Measurements from ENCODE around the gene CTDP1.

CTDP1 gene

GRCh38 chr18:79785831-79786230, 106.2 kb downstream of the CTDP1 start:
- no peaks in the 10 kb centered on the region for H3K79me2 ChIP-seq (ENCODE audit: low read length)
- H3K27me3 ChIP-seq (replicated peaks; ENCODE audit: insufficient read depth, low read length), result no peaks in the 10 kb centered on the region
- H3K4me2 ChIP-seq (ENCODE audit: low read depth, low read length), result no peak overlapping the region
- H3K9ac ChIP-seq (ENCODE audit: low read length), result no peak overlapping the region
- no peaks in the 10 kb centered on the region for H3K36me3 ChIP-seq (replicated peaks; ENCODE audit: insufficient read depth, low read length)
- no peak overlapping the region for H2AFZ ChIP-seq (ENCODE audit: low read length)
- no peaks in the 10 kb centered on the region for H3K9me3 ChIP-seq (replicated peaks; ENCODE audit: insufficient read depth, low read length)
- no peak for DNase-seq
- H3K4me3 ChIP-seq (ENCODE audit: low read length), result no peak overlapping the region
- H3K9me2 ChIP-seq (replicated peaks; ENCODE audit: insufficient read depth, low read length), result no peaks in the 10 kb centered on the region
- no peaks in the 10 kb centered on the region for H3F3A ChIP-seq (ENCODE audit: insufficient read depth, low read length)
- H4K20me1 ChIP-seq (ENCODE audit: insufficient read depth, low read length), result no peaks in the 10 kb centered on the region
- no peak for TF ChIP-seq CTCF (IDR thresholded peaks at IDR 0.05; ENCODE audit: low read length)
- no peak for TF ChIP-seq EZH2 (optimal IDR thresholded peaks at IDR 0.05; ENCODE audit: low read depth, low read length)
- no peak overlapping the region for H3K27ac ChIP-seq (ENCODE audit: low read length)
- no peaks in the 10 kb centered on the region for H3K4me1 ChIP-seq (ENCODE audit: low read length)

- no peak overlapping the region for H3K9ac ChIP-seq (ENCODE audit: low read length)
- H3F3A ChIP-seq (ENCODE audit: insufficient read depth, low read length), result no peaks in the 10 kb centered on the region
- H3K36me3 ChIP-seq (replicated peaks; ENCODE audit: insufficient read depth, low read length), result no peaks in the 10 kb centered on the region
- no peaks in the 10 kb centered on the region for H3K9me3 ChIP-seq (replicated peaks; ENCODE audit: insufficient read depth, low read length)
- no peak overlapping the region for H2AFZ ChIP-seq (ENCODE audit: low read length)
- no peak overlapping the region for H3K4me3 ChIP-seq (ENCODE audit: low read length)
- no peak for TF ChIP-seq EZH2phosphoT487 (IDR thresholded peaks at IDR 0.05; ENCODE audit: low read length)
- H3K4me2 ChIP-seq (ENCODE audit: low read depth, low read length), result no peak overlapping the region
- no peaks in the 10 kb centered on the region for H3K27me3 ChIP-seq (replicated peaks; ENCODE audit: insufficient read depth, low read length)
- H4K20me1 ChIP-seq (ENCODE audit: insufficient read depth, low read length), result no peaks in the 10 kb centered on the region
- DNase-seq, result no peak
- H3K79me2 ChIP-seq (ENCODE audit: low read length), result no peaks in the 10 kb centered on the region
- no peak overlapping the region for H3K27ac ChIP-seq (ENCODE audit: low read length)
- H3K4me1 ChIP-seq (ENCODE audit: low read length), result no peaks in the 10 kb centered on the region
- no peaks in the 10 kb centered on the region for H3K9me2 ChIP-seq (replicated peaks; ENCODE audit: insufficient read depth, low read length)
Observed at GRCh38 chr18:79786304-79786703, 106.7 kb downstream of the CTDP1 start.

- Histone ChIP-seq H3K79me2 (ENCODE audit: low read length) (no peaks in the 10 kb centered on the region), H3K27ac (ENCODE audit: low read length) (no peak overlapping the region), H3K4me3 (ENCODE audit: low read length) (no peak overlapping the region), H2AFZ (ENCODE audit: low read length) (no peak overlapping the region), H3K27me3 (replicated peaks; ENCODE audit: insufficient read depth, low read length) (no peaks in the 10 kb centered on the region), H3K4me2 (ENCODE audit: low read depth, low read length) (no peak overlapping the region), H3K4me1 (ENCODE audit: low read length) (no peaks in the 10 kb centered on the region), H3K9me3 (replicated peaks; ENCODE audit: insufficient read depth, low read length) (no peaks in the 10 kb centered on the region), H3K9me2 (replicated peaks; ENCODE audit: insufficient read depth, low read length) (no peaks in the 10 kb centered on the region), H3F3A (ENCODE audit: insufficient read depth, low read length) (no peaks in the 10 kb centered on the region), H4K20me1 (ENCODE audit: insufficient read depth, low read length) (no peaks in the 10 kb centered on the region), H3K36me3 (replicated peaks; ENCODE audit: insufficient read depth, low read length) (no peaks in the 10 kb centered on the region), H3K9ac (ENCODE audit: low read length) (no peak overlapping the region)
- DNase-seq, result no peak
- TF ChIP-seq EZH2 (optimal IDR thresholded peaks at IDR 0.05; ENCODE audit: low read depth, low read length) (no peak), CTCF (IDR thresholded peaks at IDR 0.05; ENCODE audit: low read length) (no peak), EZH2phosphoT487 (IDR thresholded peaks at IDR 0.05; ENCODE audit: low read length) (no peak)
Observed at GRCh38 chr18:79786786-79787526, 107.4 kb downstream of the CTDP1 start.

GRCh38 chr18:79787527-79787864, 107.9 kb downstream of the CTDP1 start:
- Histone ChIP-seq H3F3A (ENCODE audit: insufficient read depth, low read length) (no peaks in the 10 kb centered on the region), H3K9me2 (replicated peaks; ENCODE audit: insufficient read depth, low read length) (no peaks in the 10 kb centered on the region), H3K27ac (ENCODE audit: low read length) (no peak overlapping the region), H4K20me1 (ENCODE audit: insufficient read depth, low read length) (no peaks in the 10 kb centered on the region), H2AFZ (ENCODE audit: low read length) (no peak overlapping the region), H3K27me3 (replicated peaks; ENCODE audit: insufficient read depth, low read length) (no peaks in the 10 kb centered on the region), H3K4me2 (ENCODE audit: low read depth, low read length) (no peak overlapping the region), H3K9ac (ENCODE audit: low read length) (no peak overlapping the region), H3K79me2 (ENCODE audit: low read length) (no peaks in the 10 kb centered on the region), H3K4me1 (ENCODE audit: low read length) (no peaks in the 10 kb centered on the region), H3K36me3 (replicated peaks; ENCODE audit: insufficient read depth, low read length) (no peaks in the 10 kb centered on the region), H3K4me3 (ENCODE audit: low read length) (no peak overlapping the region), H3K9me3 (replicated peaks; ENCODE audit: insufficient read depth, low read length) (no peaks in the 10 kb centered on the region)
- TF ChIP-seq EZH2 (optimal IDR thresholded peaks at IDR 0.05; ENCODE audit: low read depth, low read length) (no peak), CTCF (IDR thresholded peaks at IDR 0.05; ENCODE audit: low read length) (no peak)
- no peak for DNase-seq

Data from MM.1S (cell line).